ENCODE results near the gene CCDC83. TPM values are rescaled to one million over a fixed set of nuclear protein-coding genes. Genes with fewer than 3 reads are reported as not detected.
"Not testable (repeated sequence)": the region's sequence is repeated elsewhere in the genome, so short reads cannot be mapped to it uniquely, and the experiment has no call there.

Gene CCDC83
- total and polyA plus RNA-seq, 5 donors: not detected

DNA sequence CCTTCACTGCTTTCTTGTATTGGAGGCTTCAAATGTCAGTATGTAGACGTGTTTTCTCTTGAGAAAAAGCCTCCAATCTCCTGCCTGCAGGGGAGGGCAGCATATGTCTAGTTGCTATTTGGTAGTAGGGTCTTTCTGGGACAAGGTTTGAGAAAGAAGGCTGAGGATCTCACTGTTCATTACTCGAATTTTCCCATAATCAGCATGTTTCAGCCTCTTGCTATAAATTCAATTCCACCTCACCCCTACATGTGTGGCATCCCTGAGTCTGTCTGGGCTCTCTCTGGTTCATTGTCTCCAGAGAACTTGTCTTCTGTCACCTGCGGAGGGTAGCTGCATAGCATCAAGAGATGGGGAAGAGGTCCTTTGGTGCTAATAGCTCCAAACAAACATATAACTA, 19.5 kb upstream of the CCDC83 start:
- Histone ChIP-seq H3K27ac (ENCODE audit: low read length) (no peak overlapping the region), H3K4me3 (ENCODE audit: low read length) (no peak overlapping the region), H3K9me3 (ENCODE audit: control insufficient read depth, low read length) (no peaks in the 10 kb centered on the region), H3K4me1 (ENCODE audit: control insufficient read depth, insufficient read depth, low read length) (no peaks in the 10 kb centered on the region), H3K27me3 (ENCODE audit: control insufficient read depth, insufficient read depth) (no peaks in the 10 kb centered on the region)
- whole genome bisulfite sequencing: 66% methylated on average over 3 of the region's 3 CpGs
- no peak for ATAC-seq
- intact Hi-C loops (cut with DNase I): no loop called here
- no peak for DNase-seq

DNA sequence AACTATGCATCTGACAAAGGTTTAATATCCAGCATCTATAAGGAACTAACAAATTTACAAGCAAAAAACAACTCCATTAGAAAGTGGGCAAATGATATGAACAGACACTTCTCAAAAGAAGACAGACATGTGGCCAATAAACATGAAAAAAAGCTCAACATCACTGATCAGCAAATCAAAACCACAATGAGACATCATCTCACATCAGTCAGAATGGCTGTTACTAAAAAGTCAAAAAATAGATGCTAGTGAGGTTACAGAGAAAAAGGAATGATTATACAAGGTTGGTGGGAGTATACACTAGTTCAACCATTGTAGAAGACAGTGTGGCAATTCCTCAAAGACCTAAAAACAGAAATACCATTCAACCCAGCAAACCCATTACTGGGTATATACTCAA, 14.3 kb upstream of the CCDC83 start:
- H3K9me3 ChIP-seq (ENCODE audit: control insufficient read depth, low read length); H3K4me1 ChIP-seq (ENCODE audit: control insufficient read depth, insufficient read depth, low read length); H3K4me3 ChIP-seq (ENCODE audit: low read length); intact Hi-C loops (cut with DNase I); H3K27ac ChIP-seq (ENCODE audit: low read length); ATAC-seq; H3K27me3 ChIP-seq (ENCODE audit: control insufficient read depth, insufficient read depth); DNase-seq: not testable (repeated sequence)

DNA sequence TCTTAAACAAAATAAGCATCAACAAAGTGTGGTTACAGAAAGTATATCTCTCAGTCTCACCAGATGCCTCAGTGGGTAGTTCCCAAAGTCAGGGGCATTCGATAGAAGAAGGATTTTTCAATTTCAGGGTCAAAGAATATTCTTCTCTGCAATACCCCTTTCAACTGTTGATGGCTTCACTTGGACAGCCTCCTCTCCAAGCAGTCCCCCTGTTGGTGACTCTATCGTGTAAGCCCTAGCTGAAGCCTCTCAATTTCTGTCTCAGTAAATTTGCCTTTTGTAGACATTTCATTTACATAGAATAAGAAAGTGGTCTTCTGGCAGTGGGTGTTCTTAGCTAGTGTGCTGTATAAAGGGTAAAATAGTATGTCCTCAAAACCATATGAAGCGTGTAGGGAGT, 11.3 kb upstream of the CCDC83 start:
- Histone ChIP-seq H3K9me3 (ENCODE audit: control insufficient read depth, low read length) (no peaks in the 10 kb centered on the region), H3K27ac (ENCODE audit: low read length) (no peak overlapping the region), H3K4me1 (ENCODE audit: control insufficient read depth, insufficient read depth, low read length) (no peaks in the 10 kb centered on the region), H3K27me3 (ENCODE audit: control insufficient read depth, insufficient read depth) (no peaks in the 10 kb centered on the region), H3K4me3 (ENCODE audit: low read length) (no peak overlapping the region)
- no peak for ATAC-seq
- WGBS: 89% methylated on average over 3 of the region's 3 CpGs
- no peak for DNase-seq
- intact Hi-C loops (cut with DNase I): no loop called here

DNA sequence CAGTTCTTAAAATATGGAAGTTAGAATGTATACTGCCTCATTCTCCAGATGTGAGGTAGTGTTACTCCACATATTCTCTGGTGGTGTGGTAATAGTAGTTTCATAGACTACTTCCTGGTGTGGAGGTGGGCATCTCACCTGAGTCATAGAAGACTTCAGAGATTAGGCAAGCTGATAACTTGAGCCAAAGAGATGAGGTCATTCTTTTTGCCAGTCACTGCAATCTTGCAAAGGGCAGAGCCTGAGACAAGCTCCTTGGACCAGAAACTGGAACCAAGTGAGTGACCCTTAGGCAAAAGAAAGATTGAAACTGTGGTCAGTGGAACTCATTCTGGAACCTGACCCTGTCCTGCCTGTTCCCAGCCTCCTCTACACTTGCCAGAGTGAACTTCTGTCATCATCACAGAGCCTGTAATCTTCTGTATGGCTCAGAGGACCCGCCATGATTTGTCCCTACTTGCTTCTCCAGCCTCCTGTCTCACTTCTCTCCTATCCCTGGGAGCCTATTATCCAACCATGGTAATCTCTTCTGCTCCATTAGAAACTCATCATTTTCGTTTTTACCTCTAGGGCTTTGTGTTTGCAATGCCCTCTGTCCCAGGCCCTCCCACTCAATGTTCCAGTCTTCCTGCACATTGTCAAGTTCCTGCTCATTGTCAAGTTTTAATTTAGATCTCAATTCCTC, 10.6 kb upstream of the CCDC83 start:
- no peaks in the 10 kb centered on the region for H3K27me3 ChIP-seq (ENCODE audit: control insufficient read depth, insufficient read depth)
- H3K4me1 ChIP-seq (ENCODE audit: control insufficient read depth, insufficient read depth, low read length): no peaks in the 10 kb centered on the region
- no peaks in the 10 kb centered on the region for H3K9me3 ChIP-seq (ENCODE audit: control insufficient read depth, low read length)
- no peak overlapping the region for H3K27ac ChIP-seq (ENCODE audit: low read length)
- DNase-seq (no peak), ATAC-seq (no peak)
- H3K4me3 ChIP-seq (ENCODE audit: low read length): no peak overlapping the region
- intact Hi-C loops (cut with DNase I): no loop called here
- 54% methylated on average over 2 of the region's 2 CpGs for WGBS

DNA sequence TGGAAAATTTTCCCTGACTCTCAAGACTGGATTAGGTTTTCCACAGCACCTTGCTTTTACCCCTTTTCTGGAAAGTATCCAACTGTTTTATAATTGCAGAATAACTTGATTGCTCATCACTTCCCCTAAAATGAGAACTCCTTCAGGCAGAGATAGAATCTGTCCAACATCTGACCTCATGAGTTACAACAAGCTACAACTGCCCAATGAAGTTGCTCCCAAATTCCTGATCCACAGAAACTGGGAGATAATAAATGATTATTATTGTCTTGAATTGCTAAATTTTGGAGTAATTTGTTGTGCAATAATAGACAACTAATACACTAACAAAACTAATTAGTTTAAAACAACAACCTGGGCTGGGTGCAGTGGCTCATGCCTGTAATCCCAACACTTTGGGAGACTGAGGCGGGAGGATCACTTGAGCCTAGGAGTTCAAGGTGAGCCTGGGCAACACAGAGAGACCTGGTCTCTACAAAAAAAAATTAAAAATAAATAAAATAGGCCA, 10.0 kb upstream of the CCDC83 start:
- 97% methylated on average over 1 of the region's 1 CpG for WGBS

DNA sequence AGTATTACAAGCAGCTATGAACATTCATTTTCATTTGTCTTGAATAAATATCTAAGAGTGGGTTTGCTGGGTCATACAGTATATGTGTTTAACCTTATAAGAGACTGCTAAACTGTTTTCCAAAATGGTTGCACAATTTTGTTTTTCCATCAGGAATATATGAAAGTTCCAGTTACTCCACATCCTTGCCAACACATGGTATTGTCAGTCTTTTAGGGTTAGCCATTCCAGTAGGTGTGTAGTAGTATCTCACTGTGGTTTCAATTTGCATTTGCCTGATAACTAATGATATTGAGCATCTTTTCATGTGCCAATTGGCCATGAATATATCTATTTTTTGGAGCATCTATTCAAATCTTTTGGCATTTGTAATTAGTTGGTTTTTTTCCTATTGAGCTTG, 7.7 kb upstream of the CCDC83 start:
- intact Hi-C loops (cut with DNase I): no loop called here
- Histone ChIP-seq H3K9me3 (ENCODE audit: control insufficient read depth, low read length) (no peaks in the 10 kb centered on the region), H3K27ac (ENCODE audit: low read length) (no peak overlapping the region), H3K4me1 (ENCODE audit: control insufficient read depth, insufficient read depth, low read length) (no peaks in the 10 kb centered on the region), H3K4me3 (ENCODE audit: low read length) (no peak overlapping the region), H3K27me3 (ENCODE audit: control insufficient read depth, insufficient read depth) (no peaks in the 10 kb centered on the region)
- ATAC-seq (no peak), DNase-seq (no peak)

More for the DNA sequence above, 10.0 kb upstream of the CCDC83 start:
- Histone ChIP-seq H3K9me3 (ENCODE audit: control insufficient read depth, low read length) (no peaks in the 10 kb centered on the region), H3K27ac (ENCODE audit: low read length) (no peak overlapping the region), H3K27me3 (ENCODE audit: control insufficient read depth, insufficient read depth) (no peaks in the 10 kb centered on the region), H3K4me3 (ENCODE audit: low read length) (no peak overlapping the region), H3K4me1 (ENCODE audit: control insufficient read depth, insufficient read depth, low read length) (no peaks in the 10 kb centered on the region)
- DNase-seq: no peak
- no peak for ATAC-seq
- intact Hi-C loops (cut with DNase I): no loop called here

DNA sequence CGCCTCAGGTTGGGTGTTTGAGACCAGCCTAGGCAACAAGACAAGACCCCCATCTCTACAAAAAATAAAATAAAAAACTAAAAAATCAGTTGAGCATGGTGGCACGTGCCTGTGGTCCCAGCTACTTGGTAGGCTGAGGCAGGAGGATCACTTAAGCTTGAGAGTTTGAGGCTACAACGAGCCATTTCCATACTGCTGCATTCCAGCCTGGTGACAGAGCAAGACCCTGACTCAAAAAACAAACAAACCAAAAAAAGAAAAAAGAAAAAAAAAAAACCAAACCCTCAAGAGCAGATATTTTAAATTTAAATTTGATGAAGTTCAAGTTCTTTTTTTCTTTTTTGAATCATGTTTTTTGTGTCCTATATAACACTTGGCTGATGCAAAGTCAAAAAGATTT, 7.2 kb upstream of the CCDC83 start:
- ATAC-seq: no peak
- intact Hi-C loops (cut with DNase I): no loop called here
- 92% methylated on average over 3 of the region's 3 CpGs for WGBS

DNA sequence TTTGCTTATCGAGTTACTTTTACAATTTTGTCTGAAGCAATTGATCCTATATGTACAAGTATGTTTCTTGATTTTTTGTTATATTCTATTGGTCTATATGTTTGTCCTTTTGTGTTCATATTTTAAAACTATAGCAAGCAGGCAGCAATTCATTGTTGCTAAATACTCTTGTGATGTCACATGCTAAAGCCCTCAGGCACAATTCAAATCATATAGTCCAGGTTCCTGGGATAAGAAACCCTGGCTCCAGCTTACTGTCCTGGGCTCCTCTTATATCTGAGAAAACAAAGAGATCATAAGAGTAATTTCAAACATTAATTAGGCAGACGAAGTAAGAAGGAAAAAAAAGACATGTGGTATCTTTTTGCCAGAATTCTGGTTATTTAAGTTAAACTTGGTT, 6.6 kb upstream of the CCDC83 start:
- Histone ChIP-seq H3K9me3 (ENCODE audit: control insufficient read depth, low read length) (no peaks in the 10 kb centered on the region), H3K27ac (ENCODE audit: low read length) (no peak overlapping the region), H3K4me1 (ENCODE audit: control insufficient read depth, insufficient read depth, low read length) (no peaks in the 10 kb centered on the region), H3K27me3 (ENCODE audit: control insufficient read depth, insufficient read depth) (no peaks in the 10 kb centered on the region), H3K4me3 (ENCODE audit: low read length) (no peak overlapping the region)
- DNase-seq (no peak), ATAC-seq (no peak)
- 94% methylated on average over 2 of the region's 2 CpGs for WGBS
- intact Hi-C loops (cut with DNase I): no loop called here

More for the DNA sequence above, 7.2 kb upstream of the CCDC83 start:
- H3K27ac ChIP-seq (ENCODE audit: low read length): no peak overlapping the region
- no peaks in the 10 kb centered on the region for H3K4me1 ChIP-seq (ENCODE audit: control insufficient read depth, insufficient read depth, low read length)
- DNase-seq: no peak
- H3K4me3 ChIP-seq (ENCODE audit: low read length): no peak overlapping the region
- no peaks in the 10 kb centered on the region for H3K9me3 ChIP-seq (ENCODE audit: control insufficient read depth, low read length)
- H3K27me3 ChIP-seq (ENCODE audit: control insufficient read depth, insufficient read depth): no peaks in the 10 kb centered on the region

DNA sequence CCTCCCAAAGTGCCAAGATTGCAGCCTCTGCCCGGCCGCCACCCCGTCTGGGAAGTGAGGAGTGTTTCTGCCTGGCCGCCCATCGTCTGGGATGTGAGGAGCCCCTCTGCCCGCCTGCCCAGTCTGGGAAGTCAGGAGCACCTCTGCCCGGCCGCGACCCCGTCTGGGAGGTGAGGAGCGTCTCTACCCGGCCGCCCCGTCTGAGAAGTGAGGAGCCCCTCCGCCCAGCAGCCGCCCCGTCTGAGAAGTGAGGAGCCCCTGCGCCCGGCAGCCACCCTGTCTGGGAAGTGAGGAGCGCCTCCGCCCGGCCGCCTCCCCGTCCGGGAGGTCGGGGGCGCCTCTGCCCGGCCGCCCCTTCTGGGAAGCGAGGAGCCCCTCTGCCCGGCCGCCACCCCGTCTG, 2.4 kb upstream of the CCDC83 start:
- H3K4me1 ChIP-seq (ENCODE audit: control insufficient read depth, insufficient read depth, low read length); H3K9me3 ChIP-seq (ENCODE audit: control insufficient read depth, low read length); H3K27me3 ChIP-seq (ENCODE audit: control insufficient read depth, insufficient read depth); H3K27ac ChIP-seq (ENCODE audit: low read length); ATAC-seq; H3K4me3 ChIP-seq (ENCODE audit: low read length): not testable (repeated sequence)
- intact Hi-C loops (cut with DNase I): loop anchor here in 1 of 4 donors (10.0 kb wide), 1 partner anchor 442 kb away; no protein-coding TSS in a partner anchor
- DNase-seq: peak in 1 of 3 donors; percentile 46
- WGBS: 98% methylated on average over 33 of the region's 33 CpGs

DNA sequence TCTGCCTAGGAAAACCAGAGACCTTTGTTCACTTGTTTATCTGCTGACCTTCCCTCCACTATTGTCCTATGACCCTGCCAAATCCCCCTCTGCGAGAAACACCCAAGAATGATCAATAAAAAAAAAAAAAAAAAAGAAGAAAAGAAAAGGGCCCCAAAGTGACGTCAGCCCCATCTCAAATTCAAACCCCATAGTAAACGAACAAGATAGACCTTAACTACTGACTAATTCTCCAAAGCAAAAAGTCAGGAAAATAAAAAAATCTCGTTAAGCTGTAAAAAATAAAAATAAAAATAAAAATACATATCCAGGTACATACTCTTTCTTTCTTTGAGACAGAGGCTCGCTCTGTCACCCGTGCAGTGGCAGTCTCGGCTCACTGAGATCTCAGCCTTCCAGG, 1.6 kb upstream of the CCDC83 start:
- intact Hi-C loops (cut with DNase I): loop anchor here in 1 of 4 donors (10.0 kb wide), 1 partner anchor 441 kb away; no protein-coding TSS in a partner anchor
- H3K4me1 ChIP-seq (ENCODE audit: control insufficient read depth, insufficient read depth, low read length); DNase-seq; H3K27ac ChIP-seq (ENCODE audit: low read length); H3K27me3 ChIP-seq (ENCODE audit: control insufficient read depth, insufficient read depth); ATAC-seq; H3K9me3 ChIP-seq (ENCODE audit: control insufficient read depth, low read length); H3K4me3 ChIP-seq (ENCODE audit: low read length): not testable (repeated sequence)
- 94% methylated on average over 7 of the region's 7 CpGs for WGBS

DNA sequence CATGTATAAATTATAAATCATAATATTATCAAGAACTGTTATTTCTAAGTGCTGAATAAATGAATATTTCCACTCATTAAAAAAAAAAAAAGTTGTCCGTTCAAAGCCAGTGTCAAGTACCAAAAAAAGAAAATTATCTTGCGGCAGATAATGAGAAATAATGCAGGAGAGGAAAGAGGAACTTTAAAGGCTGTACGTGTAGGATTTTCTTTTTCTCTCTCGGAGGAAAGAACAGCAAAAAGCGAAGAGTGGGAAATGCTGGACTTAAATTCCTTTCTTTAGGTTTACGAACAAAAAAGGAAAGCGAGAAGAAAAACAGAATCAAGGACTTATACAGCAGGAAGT, 999 bp upstream of the CCDC83 start:
- Histone ChIP-seq H3K4me1 (ENCODE audit: control insufficient read depth, insufficient read depth, low read length) (peaks cover 3% of the 10 kb centered on the region), H3K4me3 (ENCODE audit: low read length) (peak overlapping the region; percentile 44), H3K27ac (ENCODE audit: low read length) (peak overlapping the region; percentile 68), H3K27me3 (ENCODE audit: control insufficient read depth, insufficient read depth) (no peaks in the 10 kb centered on the region), H3K9me3 (ENCODE audit: control insufficient read depth, low read length) (no peaks in the 10 kb centered on the region)
- no peak for DNase-seq
- intact Hi-C loops (cut with DNase I): loop anchor here in 1 of 4 donors (10.0 kb wide), 1 partner anchor 441 kb away; no protein-coding TSS in a partner anchor
- WGBS: 22% methylated on average over 7 of the region's 7 CpGs
- no peak for ATAC-seq

Measured in right cardiac atrium (tissue), 5 donors.